EL (cell line): Measurements from ENCODE around the gene ARHGEF10L.

ENCODE experiments used
- DNase-seq: peaks from one replicate; pipeline ENCODE4 v3.0.0-alpha.2; 2016

The ARHGEF10L gene

DNA sequence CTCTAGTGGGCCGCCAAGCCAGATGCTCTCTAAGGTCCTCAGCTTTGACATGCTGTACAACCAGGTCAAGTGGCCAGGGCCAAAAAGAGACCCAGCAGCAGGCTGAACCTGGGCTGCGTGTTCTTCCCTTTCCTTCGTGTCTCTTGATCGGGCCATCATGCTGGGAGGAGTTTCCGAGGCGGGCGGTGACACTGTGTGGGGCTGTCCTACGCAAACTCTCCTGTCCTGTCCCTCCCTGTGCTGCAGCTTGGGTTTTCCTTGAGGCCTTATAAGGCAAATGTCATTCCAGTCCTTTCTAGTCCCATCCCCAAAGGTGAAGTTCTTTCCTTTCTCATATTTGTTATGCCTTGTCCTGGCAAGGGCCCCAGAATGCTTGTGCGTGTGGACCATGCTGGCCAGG is 56.7 kb downstream of the ARHGEF10L start:
- DNase-seq = no peak

DNA sequence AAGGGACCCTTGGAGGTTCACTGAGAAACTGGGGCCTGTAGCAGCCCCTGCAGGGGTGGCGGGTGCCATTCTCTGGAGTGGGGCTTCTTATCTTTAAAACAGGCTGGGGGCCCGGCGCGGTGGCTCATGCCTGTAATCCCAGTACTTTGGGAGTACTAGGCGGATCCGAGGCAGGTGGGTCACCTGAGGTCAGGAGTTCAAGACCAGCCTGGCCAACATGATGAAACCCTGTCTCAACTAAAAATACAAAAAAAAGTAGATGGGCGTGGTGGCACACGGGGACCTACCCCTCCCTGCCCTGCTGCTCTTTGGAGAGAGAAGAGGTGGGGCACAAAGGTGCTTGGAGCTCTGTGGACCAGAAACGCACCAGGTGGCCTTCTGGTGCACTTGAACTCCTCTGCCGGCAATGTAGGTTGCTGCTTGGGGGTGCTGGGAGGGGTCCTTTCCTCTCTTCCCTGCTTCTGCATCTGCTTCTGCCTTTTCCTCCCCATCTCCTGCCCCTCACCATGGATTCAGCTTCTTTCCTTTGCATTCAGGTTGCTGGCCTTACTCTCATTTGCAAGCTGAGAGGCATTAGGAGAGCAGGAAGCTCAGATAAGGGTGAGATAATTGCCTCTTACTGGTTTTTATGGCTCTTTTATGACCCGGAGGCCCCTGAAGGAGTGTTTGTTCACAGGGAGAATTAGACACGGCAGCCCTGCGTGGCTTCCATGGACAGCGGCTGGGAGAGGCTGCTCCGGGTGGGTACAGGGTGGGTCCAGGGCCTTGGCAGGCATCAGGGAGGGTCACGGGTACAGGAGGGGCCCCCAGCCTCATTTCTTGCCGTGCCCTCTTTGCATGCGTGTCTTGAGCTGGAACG is 57.4 kb downstream of the ARHGEF10L start:
- DNase-seq = no peak

DNA sequence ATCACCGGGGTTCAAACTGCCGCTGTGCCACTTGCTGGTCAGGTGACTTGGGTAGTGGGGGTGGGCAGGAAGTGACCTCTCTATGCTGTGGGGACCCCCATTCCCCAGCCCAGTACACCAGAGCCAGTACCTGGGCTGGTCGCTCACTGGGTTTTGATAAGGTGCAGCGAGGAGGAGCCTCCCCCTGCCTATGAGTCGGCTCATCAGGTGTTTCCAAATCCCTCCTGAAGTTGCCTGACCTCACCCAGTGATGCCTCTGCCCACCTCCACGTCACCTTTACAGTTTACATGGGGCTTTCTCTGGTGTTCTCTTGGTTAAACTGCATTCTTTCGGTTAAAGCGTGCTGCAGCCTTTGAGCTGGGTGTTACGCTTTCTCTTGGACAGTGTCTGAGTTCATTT is 58.2 kb downstream of the ARHGEF10L start:
- no peak for DNase-seq

DNA sequence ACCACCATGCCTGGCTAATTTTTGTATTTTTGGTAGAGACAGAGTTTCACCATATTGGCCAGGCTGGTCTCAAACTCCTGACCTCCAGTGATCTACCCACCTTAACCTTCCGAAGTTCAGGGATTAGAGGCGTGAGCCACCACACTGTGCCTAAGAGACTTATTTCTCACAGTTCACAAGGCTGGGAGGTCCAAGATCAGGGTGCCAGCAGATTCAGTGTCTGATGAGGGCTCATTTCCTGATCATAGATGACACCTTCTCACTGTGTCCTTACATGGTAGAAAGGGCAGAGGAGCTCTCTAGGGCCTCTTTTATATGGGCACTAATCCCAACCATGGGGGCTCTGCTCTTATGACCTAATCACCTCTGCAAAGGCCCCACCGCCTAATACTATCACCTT is 58.8 kb downstream of the ARHGEF10L start:
- no peak for DNase-seq

DNA sequence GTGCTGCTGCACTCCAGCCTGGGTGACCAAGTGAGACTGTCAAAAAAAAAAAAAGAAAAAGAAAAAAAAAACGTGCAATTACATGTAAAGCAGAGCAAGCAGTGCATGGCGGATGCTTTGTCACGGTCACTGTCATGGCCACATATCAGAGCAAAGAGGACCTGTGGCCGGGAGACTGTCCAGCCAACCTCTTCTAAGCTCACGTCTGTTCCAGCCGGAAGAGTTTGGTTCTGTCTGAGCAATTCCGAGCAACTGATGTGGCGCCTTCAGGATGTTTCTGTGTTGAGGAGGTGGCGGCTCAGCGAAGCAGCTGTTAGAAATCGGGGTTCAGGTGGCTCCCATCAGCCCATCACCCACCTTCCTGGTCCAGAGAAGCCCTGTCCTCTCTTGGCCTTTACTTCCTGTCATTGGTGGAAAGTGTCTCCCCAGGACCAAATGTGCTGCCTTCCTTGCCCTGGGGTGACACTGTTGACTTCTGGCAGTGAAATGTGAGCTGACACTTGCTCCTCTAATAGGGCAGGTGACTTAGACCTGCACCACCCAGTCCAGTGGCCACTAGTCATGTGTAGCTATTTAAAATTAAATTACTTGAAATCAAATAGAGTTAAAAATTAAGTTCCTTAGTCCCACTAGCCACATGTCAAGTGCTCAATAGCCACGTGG is 59.9 kb downstream of the ARHGEF10L start:
- DNase-seq = no peak

DNA sequence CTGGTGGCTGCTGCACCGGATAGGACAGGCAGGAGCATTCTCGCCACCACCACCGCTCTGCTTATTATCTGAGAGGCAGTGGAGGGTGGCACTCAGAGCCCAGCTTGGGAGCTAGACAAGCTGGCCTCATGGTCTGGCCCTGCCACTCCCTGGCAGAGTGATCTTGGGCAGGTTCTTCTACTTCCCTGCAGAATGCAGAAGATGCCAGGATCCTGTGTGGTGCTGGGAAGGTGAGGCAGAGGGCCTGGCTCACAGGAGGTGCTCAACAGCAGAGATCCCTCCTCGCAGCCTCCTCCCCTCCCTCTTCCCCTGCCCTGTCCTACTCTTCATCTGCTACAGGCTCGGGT is 60.4 kb downstream of the ARHGEF10L start:
- DNase-seq = no peak

DNA sequence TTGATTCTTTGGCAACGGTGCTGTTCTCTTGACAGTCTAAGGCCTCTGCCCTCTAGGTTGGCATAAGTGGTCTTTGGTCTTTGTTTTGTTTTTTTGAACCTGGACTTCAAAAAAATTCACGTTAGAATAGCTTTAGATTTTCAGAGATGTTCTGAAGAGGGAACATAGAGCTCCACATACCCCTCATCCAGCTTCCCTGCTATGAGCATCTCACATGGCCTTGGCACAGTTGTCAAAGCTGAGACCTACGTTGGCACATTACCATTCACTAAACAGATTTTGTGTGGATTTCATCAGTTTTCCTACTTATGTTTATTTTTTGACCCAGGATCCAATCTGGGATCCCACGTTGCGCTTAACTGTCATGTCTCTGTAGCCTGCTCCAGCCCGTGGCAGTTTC is 60.8 kb downstream of the ARHGEF10L start:
- no peak for DNase-seq

DNA sequence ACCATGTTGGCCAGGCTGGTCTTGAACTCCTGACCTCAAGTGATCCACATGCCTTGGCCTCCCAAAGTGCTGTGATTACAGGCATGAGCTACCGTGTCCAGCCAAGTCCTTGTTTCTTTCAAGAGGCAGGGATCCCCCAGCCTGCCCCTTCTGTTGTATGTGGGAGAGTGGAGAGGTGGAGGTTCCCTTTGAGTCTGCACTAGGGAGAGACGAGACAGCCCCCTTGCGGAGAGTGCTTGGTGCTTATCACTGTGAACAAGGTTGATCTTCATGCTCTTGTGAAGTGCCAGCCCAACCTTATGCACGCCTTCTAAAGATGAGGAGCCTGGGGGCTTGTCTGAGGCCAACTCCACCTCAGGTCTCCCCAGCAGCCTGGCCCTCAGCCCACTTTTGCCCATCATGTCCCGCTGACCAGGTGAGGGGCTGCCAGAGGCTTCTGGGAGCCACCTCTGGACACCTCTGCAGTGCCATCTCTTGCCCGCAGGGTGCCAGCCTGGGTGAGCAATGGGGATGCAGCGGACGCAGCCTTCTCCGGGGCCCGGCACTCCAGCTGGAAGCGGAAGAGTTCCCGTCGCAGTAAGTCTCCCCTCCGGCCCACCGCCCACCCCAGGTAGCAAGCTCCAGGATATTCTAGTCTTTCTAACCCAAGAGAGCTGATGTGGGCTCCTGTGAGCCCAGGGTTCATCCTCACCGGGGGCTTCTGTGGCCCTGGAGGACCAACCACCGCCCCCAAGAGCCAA is 62.3 kb downstream of the ARHGEF10L start:
- DNase-seq = no peak

DNA sequence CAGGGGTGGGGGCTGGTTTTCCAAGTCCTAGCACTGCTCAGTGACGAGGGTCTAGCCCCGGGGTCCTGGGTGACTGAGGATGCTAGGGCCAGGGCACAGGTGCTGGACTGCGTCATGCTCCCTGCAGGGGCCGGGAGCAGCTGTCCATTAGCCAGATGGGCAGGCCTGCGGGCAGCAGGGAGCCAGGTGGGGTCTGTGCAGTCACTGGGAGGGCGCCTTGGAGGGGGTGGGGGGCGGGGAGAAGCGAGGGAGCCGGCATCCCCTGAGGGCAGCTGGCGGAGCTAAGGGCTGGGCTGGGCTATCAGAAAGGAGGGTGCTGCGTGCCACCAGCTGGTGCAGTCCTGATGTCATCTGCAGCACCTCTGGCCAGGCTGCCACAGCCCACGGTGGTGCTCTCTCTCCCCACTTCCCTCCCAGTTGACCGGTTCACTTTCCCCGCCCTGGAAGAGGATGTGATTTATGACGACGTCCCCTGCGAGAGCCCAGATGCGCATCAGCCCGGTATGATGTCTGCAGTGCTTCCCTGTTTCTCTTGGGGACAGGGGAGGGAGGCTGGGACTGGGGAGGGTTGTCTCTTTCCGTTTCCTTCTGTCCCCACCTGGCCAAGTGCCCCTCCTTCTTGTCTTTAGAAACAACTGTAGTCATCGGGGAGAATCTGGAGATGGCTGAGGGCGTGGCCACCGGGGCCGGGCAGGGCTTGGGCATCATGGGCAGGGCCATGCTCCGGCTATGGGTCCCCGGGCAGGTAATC is 63.8 kb downstream of the ARHGEF10L start:
- no peak for DNase-seq

DNA sequence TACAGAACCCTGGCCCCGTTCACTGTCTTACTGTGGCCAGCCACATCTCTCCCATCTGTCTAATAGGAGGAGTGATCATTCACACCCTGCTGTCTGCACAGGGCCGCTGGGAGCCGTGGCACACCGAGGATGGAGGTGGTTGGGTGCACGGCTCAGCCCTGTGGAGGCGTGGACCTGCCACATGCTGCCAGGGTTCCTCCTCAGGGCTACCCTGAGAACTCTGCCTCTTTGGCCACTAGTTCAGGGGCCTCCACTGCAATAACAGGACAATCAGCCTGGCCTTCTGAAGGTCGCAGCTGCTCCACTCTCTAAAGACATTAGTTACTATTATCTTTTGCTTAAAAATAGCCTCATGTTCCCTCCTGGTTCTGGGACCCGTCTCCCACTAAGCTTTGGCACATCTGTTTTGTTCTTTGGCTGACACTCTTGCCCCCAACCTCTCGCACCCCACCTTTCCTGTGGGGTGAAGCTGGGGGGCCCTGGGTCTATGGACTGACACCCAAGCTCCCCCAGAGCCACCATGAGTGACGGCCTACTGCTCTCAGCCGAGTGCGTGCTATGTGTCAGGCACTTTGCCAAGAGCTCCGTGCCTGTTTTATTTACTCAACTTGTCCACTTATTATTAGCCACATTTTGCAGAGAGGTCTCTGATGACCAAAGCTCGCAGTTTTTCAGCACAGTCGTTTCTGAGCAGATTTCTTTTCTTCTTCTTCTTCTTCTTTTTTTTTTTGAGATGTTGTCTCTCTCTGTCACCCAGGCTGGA is 66.3 kb downstream of the ARHGEF10L start:
- no peak for DNase-seq

DNA sequence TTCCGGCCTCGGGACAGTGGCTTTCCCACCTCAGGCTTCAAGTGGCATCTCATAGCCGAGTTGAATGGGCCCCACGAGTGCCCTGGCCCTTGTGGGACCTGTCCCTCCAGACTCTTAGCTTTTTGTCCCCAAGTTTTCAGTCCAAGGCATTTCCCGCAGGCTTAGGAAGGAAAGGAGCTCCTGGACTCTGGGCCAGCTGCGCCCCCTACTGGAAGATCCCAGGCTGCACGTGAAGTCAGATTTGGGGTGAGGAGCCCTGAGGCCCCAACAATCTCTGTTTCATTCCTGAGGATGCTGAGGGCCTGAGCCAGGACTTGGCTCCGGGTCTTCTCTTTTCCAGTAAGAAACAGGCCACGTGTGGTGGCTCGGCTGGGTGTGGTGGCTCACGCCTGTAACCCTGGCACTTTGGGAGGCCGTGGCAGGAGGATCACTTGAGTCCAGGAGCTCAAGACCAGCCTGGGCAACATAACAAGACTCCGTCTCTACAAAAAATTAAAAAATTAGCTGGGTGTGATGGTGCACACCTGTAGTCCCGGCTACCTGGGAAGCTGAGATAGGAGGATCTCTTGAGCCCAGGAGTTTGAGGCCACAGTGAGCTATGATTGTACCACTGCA is 67.4 kb downstream of the ARHGEF10L start:
- DNase-seq = peak; percentile 66

DNA sequence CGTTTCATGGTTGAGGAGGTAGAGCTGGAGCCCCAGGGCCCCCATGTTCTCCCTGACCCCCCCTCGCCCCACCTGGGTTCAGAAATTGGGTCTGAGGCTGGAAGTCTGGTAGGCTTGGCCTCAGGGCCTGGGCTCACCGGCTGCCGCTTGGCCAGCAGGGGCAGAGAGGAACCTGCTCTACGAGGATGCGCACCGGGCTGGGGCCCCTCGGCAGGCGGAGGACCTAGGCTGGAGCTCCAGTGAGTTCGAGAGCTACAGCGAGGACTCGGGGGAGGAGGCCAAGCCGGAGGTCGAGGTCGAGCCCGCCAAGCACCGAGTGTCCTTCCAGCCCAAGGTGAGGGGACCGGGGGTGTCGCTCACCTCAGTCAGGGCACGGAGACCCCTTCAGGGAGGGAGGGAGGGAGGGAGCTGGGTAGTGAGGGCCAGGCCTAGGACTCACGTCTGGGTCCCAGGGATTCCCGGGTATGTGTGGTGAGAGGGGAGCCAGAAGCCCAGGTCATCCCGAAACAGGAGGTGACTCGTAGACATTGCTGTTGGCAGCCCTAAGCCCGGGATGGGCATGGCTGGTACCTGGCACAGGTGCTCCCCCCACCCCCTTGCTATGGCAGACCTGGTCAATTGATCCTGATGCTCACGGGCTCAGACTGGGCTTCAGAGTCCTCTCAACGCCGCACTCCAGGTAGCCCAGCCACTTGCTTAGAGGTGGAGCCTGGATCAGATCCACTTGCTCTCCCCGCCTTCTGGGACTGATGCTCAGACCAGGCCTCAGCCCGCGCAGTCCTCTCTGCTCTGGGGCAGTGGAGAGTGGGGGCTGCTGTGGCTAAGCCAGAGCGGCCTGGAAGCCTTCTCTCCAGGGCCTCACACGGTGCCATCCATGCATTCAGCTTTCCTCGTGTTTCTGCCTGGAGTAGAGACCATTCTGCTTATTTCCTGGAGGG is 68.4 kb downstream of the ARHGEF10L start:
- no peak for DNase-seq

DNA sequence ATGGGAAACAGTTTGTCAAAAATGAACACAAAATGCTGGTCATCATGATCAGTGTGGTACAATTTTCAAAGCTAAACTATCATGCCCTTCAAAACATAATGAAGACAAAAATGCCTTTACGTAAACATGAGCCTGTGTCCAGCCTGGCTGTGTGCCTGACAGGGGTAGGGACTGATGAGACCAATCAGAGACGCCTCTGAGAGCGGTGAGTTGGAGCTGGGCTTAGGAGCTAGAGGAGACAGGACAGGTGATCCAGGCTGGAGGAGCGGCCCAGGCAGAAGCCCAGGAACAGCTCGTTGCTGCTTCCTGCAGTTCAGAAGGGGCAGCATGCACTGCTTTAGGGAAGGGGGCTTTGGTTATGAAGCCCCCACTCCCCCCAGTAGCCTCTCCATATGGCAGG is 70.0 kb downstream of the ARHGEF10L start:
- DNase-seq = no peak

DNA sequence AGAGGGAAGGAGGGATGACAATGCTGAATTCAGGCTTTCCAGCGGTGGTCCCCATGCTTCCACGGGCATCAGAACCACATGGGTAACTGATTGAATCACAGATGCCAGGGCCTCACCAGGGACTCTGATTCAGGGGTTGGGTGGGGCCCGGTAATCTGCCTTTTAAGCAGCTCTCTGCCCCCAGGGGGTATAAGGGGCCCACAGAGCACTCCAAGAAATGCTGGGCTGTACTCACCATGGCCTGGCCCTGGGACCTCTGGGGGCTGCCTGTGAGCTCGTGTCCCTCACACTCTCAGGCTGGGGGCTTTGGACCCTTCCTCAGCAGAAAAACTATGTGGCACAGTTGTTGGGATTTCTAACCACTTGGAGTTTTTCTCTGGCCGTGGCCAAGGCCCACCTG is 70.6 kb downstream of the ARHGEF10L start:
- no peak for DNase-seq

DNA sequence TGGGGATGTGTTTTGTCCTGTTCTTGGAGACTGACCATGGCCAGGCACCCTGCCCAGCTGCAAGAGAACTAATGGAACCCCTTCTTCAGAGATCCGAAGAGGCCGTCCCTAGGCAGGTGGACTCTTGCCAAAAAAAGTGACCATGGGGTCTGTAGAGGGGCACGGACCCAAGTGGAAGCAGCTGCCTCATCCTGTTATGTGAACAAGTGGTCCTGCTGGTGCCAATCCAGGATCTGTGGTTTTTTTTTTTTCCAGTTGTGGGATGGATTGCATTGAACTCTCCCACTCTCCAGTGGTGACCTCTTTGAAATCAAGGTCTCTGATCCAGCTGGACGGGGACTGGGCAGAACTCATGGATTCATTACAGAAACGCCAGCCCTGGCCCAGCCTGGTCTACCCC is 71.2 kb downstream of the ARHGEF10L start:
- no peak for DNase-seq

DNA sequence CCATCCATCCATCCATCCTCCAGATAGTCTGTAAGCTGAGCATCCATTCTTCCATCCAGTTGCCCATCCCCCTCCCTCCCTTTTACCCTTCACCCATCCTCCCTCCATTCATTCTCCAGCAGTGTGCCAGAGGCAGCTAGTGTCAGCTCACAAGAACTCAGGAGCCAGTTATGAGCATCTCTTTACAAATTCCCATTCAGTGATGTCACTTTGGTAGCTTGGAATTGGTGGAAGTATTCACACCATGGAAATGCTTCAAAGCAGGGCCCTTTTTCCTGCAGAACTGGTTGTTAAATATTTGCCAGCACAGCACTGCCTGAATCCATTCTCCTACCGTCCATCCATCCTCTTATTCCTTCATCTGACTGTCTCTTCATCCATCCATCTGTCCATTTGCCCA is 72.5 kb downstream of the ARHGEF10L start:
- DNase-seq = peak; percentile 86

DNA sequence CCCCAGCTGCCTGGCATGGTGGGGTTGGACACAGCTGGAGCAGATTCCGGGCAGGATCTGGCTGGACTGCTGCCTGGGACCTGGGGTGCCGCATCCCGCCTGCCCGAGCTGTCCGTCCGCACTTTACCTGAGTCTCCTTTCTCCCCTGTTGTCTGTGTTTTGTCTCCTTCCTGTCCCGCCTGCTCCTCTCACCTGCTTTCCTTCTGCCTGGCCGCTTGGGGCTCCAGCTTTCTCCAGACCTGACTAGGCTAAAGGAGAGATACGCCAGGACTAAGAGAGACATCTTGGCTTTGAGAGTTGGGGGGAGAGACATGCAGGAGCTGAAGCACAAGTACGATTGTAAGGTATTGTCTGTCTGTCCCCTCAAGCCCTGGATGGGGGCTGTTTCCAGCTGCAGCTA is 73.3 kb downstream of the ARHGEF10L start:
- DNase-seq = no peak

DNA sequence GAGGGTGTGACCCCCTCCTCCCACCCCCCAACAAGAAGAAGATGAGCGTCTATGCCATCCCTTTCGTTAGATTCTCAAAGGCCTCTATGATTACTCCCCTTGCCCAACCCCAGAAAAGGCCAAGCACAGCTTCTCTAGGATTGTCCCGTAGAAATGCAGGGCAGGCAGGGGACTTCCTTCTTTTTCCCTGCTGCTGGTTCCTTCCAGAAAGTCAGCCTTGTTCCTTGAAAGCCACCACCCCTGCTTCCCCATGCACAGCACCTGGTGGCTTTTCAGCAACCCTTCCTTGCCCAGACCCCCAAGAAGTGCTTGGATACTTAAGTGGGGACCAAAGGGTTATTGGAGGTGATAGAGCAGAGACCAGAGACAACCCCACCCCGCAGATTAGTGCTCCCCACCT is 75.1 kb downstream of the ARHGEF10L start:
- no peak for DNase-seq

DNA sequence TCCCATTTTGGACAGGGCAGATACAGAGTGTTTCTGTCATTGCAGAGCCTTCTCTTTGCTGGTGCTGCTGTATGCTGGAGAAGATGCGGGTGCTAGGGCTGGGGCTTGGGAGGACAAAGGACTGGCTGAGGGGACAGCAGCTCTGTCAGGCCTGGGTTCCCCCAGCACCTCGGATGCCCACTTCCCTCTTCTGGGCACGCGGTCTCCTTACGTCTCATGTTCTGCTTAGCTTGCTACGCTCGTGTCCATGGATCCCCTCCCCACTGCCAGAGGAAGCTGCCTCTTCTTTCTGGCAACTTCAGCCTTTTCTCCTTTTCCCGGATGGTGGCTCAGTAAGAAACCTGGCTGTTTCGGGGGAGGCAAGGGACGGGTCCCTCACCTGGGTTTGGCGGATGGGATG is 75.7 kb downstream of the ARHGEF10L start:
- DNase-seq = no peak

DNA sequence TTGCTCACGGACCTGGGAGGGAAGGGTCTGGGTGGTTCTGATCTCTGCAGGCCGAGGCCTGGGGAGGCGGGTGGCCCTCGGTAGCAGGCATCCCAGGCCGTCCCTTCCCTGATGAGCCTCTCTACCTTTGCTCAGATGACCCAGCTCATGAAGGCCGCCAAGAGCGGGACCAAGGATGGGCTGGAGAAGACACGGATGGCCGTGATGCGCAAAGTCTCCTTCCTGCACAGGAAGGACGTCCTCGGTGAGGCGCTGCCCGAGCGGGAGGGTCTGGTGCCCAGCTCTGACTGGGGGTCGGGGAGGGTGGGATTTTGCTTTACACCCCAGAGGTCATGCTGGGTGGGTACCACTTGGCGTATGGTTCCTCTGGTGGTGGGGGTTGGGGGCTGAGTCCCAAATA is 76.5 kb downstream of the ARHGEF10L start:
- no peak for DNase-seq

DNA sequence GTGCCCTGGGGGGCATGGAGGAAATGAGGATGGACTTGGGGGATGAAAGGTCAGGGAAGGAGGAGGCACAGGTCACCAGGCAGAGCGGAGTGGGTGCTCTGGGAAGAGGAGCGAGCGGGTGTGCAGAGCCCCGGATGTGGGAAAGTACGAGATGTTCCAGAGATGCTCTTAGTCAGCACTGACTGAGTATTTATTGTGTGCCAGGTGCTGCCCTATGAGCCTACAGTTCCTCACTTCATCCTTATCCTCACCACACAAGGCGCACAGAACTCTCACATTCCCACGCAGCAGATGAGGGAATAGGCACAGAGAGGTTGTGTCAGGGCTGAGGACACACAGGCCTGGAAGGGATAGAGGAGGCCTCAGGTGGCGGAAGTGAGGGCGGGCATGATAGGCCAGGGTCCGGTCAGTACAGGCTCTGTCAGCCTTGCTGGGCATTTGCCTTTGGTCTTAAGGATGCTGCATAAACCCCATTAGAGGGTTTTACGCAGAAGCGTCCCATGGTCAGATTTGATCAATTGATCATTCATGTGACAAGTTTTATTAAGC is 77.3 kb downstream of the ARHGEF10L start:
- DNase-seq = no peak
